Stimulated activated CD8-positive, alpha-beta memory T cell treated with anti-CD3 and anti-CD28 coated beads, Interleukin-15, amount 100 ng/mL, for 1 hour (primary cell): ENCODE measurements around the gene CD6.
A peak's percentile ranks its signal among the peaks of the same experiment; 100 is the strongest.
"Not testable (repeated sequence)": the region's sequence is repeated elsewhere in the genome, so short reads cannot be mapped to it uniquely, and the experiment has no call there.

Experiments
- DNase-seq: peaks from one replicate; pipeline ENCODE4 v3.0.0-alpha.2; 2020; ENCODE audit warnings: low read depth

CD6 gene

DNA sequence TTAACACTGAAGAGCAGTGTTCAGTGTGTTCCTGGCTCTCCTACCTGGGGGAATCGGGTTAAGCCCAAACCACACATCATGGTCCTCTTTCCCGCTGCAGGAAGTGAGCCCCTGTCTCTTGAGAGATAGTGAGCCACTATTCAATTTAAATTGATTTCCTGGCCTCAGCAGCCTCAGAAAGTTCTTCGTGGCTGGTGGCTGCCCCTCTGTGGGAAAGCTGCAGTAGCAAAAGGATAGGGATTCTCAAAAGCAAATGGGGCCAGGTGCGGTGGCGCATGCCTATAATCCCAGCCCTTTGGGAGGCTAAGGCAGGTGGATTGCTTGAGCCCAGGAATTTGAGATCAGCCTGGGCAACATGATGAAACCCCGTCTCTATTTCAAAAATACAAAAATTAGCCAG lies 81.7 kb downstream of the CD6 start:
- DNase-seq, result no peak

DNA sequence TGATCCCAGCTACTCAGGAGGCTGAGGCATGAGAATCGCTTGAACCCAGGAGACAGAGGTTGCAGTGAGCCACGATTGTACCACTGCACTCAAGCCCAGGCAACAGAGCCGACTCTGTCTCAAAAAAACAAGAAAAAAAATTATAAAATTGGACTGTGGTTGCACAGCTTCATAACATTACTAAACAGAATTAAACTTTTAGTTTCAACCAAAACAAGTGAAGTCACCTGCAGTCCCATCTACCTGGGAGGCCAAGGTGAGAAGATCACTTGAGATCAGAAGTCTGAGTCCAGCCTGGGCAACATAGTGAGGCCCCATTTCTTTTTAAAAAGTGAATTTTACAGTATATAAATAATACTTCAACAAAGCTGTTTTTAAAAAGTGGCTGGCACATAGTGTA lies 83.0 kb downstream of the CD6 start:
- no peak for DNase-seq

DNA sequence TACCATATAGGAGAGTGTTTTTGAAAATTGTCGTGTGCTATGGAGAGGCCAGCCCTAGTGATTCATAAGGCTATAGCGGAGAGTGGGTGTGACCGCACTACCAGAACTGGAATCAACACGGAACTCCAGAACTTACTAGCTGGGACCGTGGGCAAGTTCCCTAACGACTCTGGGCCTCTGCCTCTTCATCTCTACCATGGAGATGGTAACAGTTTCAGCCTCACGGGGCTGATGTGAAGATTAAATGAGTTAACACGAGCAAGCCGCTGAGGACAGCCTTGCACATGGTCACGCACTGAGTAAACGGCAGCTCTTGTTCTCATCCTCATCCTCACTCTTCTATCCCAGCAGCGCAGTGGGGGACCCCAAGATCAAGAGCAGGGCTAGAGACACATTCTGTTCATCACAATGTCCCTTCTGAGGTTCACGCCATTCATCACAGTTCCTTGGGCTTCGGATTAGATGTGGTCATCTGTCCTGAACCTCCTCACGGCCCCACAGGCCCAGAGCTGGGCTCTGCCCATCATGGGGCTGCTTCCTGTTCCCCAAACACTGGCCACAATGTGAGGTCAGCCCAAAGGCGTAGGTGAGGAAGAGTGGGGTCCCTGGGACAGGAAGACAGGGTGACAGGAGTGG lies 83.6 kb downstream of the CD6 start:
- no peak for DNase-seq

GRCh38 chr11:61055776-61056175 lies 84.3 kb downstream of the CD6 start:
- no peak for DNase-seq

GRCh38 chr11:61056571-61056970 lies 85.1 kb downstream of the CD6 start:
- DNase-seq, result no peak

DNA sequence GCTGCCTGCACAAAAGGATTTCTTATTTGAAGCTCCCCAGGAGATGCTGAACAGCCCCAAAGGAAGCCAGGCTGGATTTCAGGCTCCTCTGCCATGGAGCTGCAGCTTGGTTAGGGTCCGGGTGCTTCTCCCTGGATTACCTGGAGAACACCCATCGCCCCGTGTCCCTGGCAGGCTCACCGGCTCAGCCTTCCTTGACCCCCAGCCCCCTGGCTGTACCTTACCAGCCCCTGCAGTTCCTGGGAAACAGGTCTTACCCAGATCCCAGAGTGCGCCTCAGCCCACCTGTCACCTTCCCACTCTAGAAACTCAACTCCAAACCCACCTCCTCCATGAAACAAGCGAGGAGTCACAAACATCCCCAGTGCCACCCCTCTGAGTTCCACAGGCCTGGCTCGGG lies 85.5 kb downstream of the CD6 start:
- DNase-seq, result no peak

DNA sequence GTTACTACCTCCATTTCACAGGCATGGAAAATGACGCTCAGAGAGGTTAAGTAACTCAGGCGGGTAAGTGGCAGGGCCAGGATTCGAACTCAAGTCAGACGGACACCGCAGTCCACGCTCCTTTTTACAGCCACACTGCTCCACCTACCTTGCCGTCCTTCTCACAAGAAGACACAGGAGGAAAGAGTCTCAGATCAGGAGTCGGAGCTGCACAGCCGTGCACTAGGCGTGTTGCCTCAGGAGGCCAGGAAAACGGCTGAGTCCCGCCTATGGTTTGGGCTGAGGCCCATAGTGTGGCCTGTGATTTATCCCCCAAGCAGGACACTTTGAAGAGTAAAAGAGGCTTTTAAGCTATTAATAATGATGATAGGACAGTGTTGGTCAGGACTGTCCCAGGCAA lies 86.1 kb downstream of the CD6 start:
- no peak for DNase-seq

DNA sequence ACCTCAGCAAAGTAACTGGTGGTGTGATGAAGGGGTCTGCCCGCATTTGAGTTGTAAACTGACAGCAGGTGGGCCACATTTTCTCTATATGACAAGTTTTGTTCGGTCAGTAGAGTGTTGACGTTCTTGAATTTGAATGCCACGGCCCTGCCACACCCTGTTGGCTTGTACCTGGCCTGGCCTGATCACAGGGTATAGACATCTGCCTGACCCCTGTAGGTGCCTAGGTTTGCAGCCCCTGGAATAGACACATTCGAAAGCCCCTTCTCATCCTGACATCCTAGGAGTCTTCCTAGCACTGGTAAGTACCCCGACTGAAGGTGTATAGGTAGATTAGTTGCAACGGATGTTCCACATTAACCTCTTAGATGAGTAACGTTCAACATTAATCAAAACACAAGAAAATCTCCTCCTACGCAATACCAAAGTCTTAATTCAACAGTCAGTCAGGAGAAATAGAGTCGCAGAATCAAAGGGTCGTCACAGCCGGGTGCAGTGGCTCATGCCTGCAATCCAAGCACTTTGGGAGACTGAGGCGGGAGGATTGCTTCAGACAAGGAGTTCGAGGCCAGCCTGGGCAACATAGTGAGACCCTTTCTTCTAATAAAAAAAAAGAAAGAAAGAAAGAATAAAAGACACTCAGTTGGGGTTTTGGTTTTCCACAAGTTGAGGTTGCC lies 87.2 kb downstream of the CD6 start:
- DNase-seq, result no peak

GRCh38 chr11:61059260-61059752 lies 87.8 kb downstream of the CD6 start:
- no peak for DNase-seq

DNA sequence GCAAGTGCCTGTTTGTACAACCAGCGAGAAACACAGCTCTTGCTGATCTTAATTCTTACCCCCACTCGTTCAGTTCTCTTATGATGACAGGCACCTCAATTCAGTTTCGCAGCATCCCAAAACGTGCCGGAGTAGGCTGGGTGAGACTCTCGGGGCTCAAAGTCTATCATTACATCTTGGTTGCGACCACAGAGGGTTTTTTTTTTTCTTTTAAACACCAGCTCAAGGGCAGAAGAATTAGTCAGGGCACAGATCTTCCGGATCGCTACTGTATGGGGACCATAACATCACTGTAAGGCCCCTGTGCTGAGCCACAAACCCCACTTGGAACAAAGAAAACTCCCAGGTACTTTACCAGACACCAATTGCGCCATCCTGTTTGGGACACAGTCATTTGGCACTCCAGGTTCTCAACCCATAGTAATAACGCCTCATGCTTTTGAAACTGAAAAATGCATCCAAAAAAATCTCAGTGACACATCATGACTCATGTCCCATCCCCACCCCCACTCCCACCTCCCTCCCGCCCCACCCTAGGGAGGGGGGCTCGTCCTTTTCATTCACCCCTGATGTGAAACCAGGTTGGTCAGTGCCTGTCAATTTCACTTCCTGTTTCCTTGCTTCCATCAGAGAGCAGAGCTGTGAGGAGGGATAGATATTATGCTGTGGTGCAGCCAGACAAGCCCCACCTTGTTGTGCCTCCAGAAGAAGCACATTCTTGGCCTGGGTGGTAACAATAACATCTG lies 89.8 kb downstream of the CD6 start:
- DNase-seq, result peak; percentile 46

- no peak for DNase-seq
Observed at GRCh38 chr11:61062181-61062930, 90.9 kb downstream of the CD6 start.

GRCh38 chr11:61065236-61065635 lies 93.8 kb downstream of the CD6 start:
- DNase-seq, result not testable (repeated sequence)

DNA sequence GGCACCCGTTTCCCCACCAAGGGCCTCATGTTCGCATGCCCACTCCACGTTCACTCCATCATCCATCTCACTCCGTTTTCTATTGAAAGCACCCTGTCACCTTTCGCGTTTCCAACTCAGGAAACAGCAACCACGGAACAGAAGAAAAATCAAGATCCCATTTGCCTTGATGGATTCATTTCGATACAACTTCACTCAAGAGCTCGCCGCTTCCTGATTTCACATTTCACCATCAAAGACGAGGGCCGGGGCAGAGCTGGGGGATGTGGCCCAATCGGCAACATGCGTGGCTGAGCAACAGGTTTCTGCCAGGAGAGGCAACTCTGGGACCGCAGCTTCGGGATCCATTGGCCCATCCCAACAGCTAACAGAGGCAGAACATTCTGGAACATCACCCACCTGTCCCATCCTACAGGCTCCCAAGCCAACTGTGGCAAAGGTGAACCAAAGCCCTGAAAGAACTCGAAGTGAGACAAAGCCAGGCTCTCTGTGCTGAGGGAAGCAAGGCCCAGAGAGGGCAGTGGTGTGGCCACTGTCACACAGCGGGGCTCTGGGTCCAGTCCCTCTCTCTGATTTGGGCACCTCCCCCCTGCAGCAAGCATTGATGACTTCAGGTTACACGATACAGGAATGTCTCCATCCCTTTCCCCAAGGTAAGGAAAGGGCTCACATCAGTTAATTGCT lies 94.6 kb downstream of the CD6 start:
- DNase-seq, result no peak

GRCh38 chr11:61066645-61067044 lies 95.2 kb downstream of the CD6 start:
- DNase-seq, result no peak

DNA sequence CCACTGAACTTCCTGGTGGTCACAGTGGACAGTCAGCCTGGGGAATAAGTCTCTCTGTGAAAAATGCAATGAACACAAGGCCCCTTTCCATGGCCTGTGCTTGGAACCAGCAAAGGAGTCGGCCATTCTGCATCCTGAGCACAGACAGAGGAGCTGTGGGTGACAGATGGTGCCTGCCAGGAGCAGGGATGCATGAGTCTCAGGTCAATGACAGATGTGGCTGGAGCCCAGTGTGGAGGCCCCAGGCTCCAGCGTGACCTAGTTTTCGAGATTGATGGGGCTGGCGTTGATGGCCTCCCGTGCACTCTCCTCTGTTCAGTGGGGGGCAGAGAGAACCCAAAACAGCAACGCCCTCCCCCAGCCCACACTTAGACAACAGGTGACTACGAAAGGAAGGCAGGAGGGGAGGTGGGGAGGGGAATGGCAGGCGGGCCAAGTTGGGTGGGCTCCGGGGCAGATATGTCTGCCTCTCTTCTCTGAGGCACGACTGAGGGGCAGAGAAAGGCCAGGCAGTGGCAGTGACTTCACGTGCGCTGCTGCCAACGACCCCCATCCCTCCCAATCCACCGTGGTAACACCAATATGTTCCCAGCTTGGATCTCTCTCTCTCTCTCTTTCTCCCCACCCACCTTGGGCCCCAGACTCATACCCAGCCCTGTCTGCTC lies 96.4 kb downstream of the CD6 start:
- no peak for DNase-seq

GRCh38 chr11:61068581-61068980 lies 97.1 kb downstream of the CD6 start:
- DNase-seq, result no peak

DNA sequence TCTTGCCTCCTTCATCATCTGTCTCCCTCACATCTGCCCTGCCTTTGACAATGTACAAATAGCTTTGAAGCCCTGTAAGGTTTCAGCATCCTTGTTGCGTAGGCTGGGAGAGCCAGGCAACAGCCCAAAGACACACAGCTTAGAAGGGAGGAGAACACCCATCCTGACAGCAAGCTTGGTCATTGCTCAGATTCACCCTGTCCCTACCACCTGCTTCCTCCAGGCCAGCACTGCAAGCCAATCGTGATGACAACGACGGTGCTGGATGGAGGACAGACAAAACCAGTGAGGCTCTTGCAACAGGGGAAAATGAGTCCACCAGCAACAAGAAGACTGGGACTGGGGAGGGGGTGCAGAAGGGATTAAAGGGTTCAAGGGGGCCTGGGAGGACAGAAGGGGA lies 97.9 kb downstream of the CD6 start:
- DNase-seq, result no peak
